ENCODE results near the gene NTN4. TPM values are rescaled to one million over a fixed set of nuclear protein-coding genes. Genes with fewer than 3 reads are reported as not detected.
"Not testable (repeated sequence)": the region's sequence is repeated elsewhere in the genome, so short reads cannot be mapped to it uniquely, and the experiment has no call there.

Gene NTN4
- total RNA-seq, 2 experiments from 2014 or later = not detected

- DNase-seq = no peak
- no peak overlapping the region for H3K4me3 Mint-ChIP-seq
- intact Hi-C loops (cut with micrococcal nuclease) = no loop called here
- no peak overlapping the region for H3K27ac Mint-ChIP-seq
- ChIA-PET CTCF (no interaction called here), POLR2A (no interaction called here)
- H3K27me3 Mint-ChIP-seq = no peaks in the 10 kb centered on the region
- ATAC-seq = no peak
- H3K9me3 Mint-ChIP-seq = no peaks in the 10 kb centered on the region
- no peak for TF ChIP-seq CTCF (IDR thresholded peaks at IDR 0.05)
- no peaks in the 10 kb centered on the region for H3K36me3 Mint-ChIP-seq (ENCODE audit: low read depth)
- no peaks in the 10 kb centered on the region for H3K4me1 Mint-ChIP-seq (ENCODE audit: low read depth)
Observed at GRCh38 chr12:95672166-95672565, 118.4 kb downstream of the NTN4 start.

GRCh38 chr12:95671265-95671664, 119.3 kb downstream of the NTN4 start:
- intact Hi-C loops (cut with micrococcal nuclease) = no loop called here
- Mint-ChIP-seq H3K36me3 (ENCODE audit: low read depth) (no peaks in the 10 kb centered on the region), H3K9me3 (no peaks in the 10 kb centered on the region), H3K27ac (no peak overlapping the region), H3K27me3 (no peaks in the 10 kb centered on the region), H3K4me3 (no peak overlapping the region), H3K4me1 (ENCODE audit: low read depth) (no peaks in the 10 kb centered on the region)
- ATAC-seq (no peak), DNase-seq (no peak)
- ChIA-PET POLR2A (no interaction called here), CTCF (no interaction called here)
- TF ChIP-seq CTCF (IDR thresholded peaks at IDR 0.05) = no peak

GRCh38 chr12:95663525-95663924, 127.0 kb downstream of the NTN4 start:
- no peak for TF ChIP-seq CTCF (IDR thresholded peaks at IDR 0.05)
- ChIA-PET POLR2A (interaction anchor here (0.5 kb wide), 1 partner anchor 8 kb away, joined by 3 read pairs; no protein-coding TSS in a partner anchor), CTCF (no interaction called here)
- Mint-ChIP-seq H3K27me3 (peaks cover 4% of the 10 kb centered on the region), H3K36me3 (ENCODE audit: low read depth) (no peaks in the 10 kb centered on the region), H3K27ac (no peak overlapping the region), H3K9me3 (no peaks in the 10 kb centered on the region), H3K4me3 (no peak overlapping the region), H3K4me1 (ENCODE audit: low read depth) (no peaks in the 10 kb centered on the region)
- no peak for DNase-seq
- no peak for ATAC-seq
- intact Hi-C loops (cut with micrococcal nuclease) = no loop called here

- POLR2A ChIA-PET = interaction anchor here (0.6 kb wide), 1 partner anchor 40 kb away, joined by 3 read pairs; no protein-coding TSS in a partner anchor
- DNase-seq (no peak), ATAC-seq (no peak)
- Mint-ChIP-seq H3K9me3 (no peaks in the 10 kb centered on the region), H3K27ac (no peak overlapping the region), H3K27me3 (peaks cover 4% of the 10 kb centered on the region), H3K4me3 (no peak overlapping the region), H3K4me1 (ENCODE audit: low read depth) (no peaks in the 10 kb centered on the region), H3K36me3 (ENCODE audit: low read depth) (no peaks in the 10 kb centered on the region)
- TF ChIP-seq CTCF (IDR thresholded peaks at IDR 0.05) = no peak
- CTCF ChIA-PET = interaction anchor here (1.4 kb wide), 2 partner anchors 27 to 153 kb away, joined by 3 to 5 read pairs; no protein-coding TSS in a partner anchor
- intact Hi-C loops (cut with micrococcal nuclease) = no loop called here
Observed at GRCh38 chr12:95661360-95661759, 129.2 kb downstream of the NTN4 start.

- intact Hi-C loops (cut with micrococcal nuclease) = no loop called here
- no peak for ATAC-seq
- Mint-ChIP-seq H3K9me3 (peaks cover 3% of the 10 kb centered on the region), H3K4me1 (ENCODE audit: low read depth) (peaks cover 3% of the 10 kb centered on the region), H3K36me3 (ENCODE audit: low read depth) (peaks cover 1% of the 10 kb centered on the region), H3K27me3 (peaks cover 4% of the 10 kb centered on the region), H3K27ac (no peak overlapping the region), H3K4me3 (no peak overlapping the region)
- POLR2A ChIA-PET = no interaction called here
- CTCF ChIA-PET = no interaction called here
- no peak for TF ChIP-seq CTCF (IDR thresholded peaks at IDR 0.05)
- no peak for DNase-seq
Observed at GRCh38 chr12:95658386-95658785, 132.2 kb downstream of the NTN4 start.

GRCh38 chr12:95654665-95655064, 135.9 kb downstream of the NTN4 start:
- H3K27ac Mint-ChIP-seq; POLR2A ChIA-PET; intact Hi-C loops (cut with micrococcal nuclease); ATAC-seq; H3K27me3 Mint-ChIP-seq; H3K4me1 Mint-ChIP-seq (ENCODE audit: low read depth); CTCF ChIA-PET; H3K9me3 Mint-ChIP-seq; DNase-seq; H3K36me3 Mint-ChIP-seq (ENCODE audit: low read depth); H3K4me3 Mint-ChIP-seq: not testable (repeated sequence)
